ENCODE measurements around the gene PCARE.

DNA sequence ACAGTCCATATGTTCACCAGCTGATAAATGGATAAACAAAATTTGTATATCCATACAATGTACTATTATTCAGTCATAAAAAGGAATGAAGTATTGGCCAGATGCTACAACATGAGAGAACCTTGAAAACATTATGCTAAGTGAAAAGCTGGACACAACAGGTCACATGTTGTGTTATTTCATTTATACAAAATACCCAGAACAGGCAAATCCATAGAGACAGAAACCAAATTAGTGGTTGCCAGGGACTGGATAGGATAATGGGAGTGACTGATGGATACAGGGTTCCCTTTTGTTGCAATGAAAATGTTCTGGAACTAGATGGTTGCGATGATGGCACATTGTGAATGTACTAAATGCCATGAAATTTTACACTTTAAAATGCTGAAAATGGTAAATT is 10.2 kb upstream of the PCARE start:
- no peak for TF ChIP-seq CTCF (conservative IDR thresholded peaks at IDR 0.05; ENCODE audit: low read depth in 2 of 2)
- TF ChIP-seq, protein P1, sequence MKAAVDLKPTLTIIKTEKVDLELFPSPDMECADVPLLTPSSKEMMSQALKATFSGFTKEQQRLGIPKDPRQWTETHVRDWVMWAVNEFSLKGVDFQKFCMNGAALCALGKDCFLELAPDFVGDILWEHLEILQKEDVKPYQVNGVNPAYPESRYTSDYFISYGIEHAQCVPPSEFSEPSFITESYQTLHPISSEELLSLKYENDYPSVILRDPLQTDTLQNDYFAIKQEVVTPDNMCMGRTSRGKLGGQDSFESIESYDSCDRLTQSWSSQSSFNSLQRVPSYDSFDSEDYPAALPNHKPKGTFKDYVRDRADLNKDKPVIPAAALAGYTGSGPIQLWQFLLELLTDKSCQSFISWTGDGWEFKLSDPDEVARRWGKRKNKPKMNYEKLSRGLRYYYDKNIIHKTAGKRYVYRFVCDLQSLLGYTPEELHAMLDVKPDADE (IDR thresholded peaks at IDR 0.05) = no peak
- no peak for TF ChIP-seq EZH2phosphoT487 (IDR thresholded peaks at IDR 0.05; ENCODE audit: unreplicated experiment)
- no peak for TF ChIP-seq POLR2AphosphoS5 (IDR thresholded peaks at IDR 0.05; ENCODE audit: low read depth)
- TF ChIP-seq EZH2 (IDR thresholded peaks at IDR 0.05; ENCODE audit: low read depth, unreplicated experiment) = no peak
- no peak for TF ChIP-seq NANOG (IDR thresholded peaks at IDR 0.05; ENCODE audit: borderline replicate concordance)
- no peak for TF ChIP-seq CREB1 (CRISPR knock-in tag; IDR thresholded peaks at IDR 0.05; ENCODE audit: low read depth)
- TF ChIP-seq REST (IDR thresholded peaks at IDR 0.05; ENCODE audit: unreplicated experiment) = no peak
- no peak for TF ChIP-seq ZNF114 (CRISPR knock-in tag; IDR thresholded peaks at IDR 0.05)
- no peak for TF ChIP-seq JUNB (IDR thresholded peaks at IDR 0.05; ENCODE audit: unreplicated experiment)
- TF ChIP-seq STAT1 (IDR thresholded peaks at IDR 0.05; ENCODE audit: unreplicated experiment) = no peak
- TF ChIP-seq ZNF331 (CRISPR knock-in tag; IDR thresholded peaks at IDR 0.05; ENCODE audit: low read depth) = no peak
